ENCODE results near the gene RGPD5. TPM values are rescaled to one million over a fixed set of nuclear protein-coding genes. Genes with fewer than 3 reads are reported as not detected.
"Not testable (repeated sequence)": the region's sequence is repeated elsewhere in the genome, so short reads cannot be mapped to it uniquely, and the experiment has no call there.

The RGPD5 gene
- 5.7 and 14.5 TPM in 2 replicates for total RNA-seq (2014; rRNA removed; shearing (Covaris generic))
- polyA plus RNA-seq (2015; cell fraction: cytosol; rRNA removed): 6.3 and 8.2 TPM in 2 replicates
- 45.3 and 66.1 TPM in 2 replicates for polyA plus RNA-seq (2015; cell fraction: nucleus; rRNA removed)

DNA sequence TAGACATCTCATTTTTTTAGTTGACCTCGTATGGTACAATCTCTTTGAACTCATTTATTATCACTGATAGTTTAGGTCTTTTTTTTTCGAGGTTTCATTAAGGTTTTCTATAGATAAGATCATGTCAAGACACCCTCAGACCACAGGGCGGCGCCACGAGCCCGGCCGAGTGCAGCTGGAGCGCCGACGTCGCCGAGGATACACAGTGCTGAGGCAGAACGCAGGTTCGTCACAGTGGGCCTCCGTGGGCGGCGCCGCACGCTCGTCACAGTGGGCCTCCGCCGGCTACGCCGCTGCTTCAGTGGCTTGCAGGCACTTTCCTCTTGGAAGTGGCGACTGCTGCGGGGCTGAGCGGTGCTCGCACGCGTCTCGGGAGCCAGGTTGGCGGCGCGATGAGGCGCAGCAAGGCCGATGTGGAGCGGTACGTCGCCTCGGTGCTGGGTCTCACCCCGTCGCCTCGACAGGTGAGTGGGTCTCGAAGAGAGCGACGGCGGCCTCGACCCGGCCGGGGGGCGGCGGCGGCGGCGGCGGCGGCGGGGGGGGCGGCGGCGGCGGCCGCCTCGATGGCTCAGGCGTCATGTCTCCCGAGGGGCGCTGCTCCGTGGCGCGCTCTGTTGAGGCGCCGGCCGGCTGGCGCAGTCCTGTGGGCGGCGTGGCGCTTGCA is at the start of gene RGPD5:
RGPD5 (plus strand) TSS at position 232 of the 664 bp plus-strand sequence; CDS start at position 393, 161 bp downstream.
- not testable (repeated sequence) for DNase-seq (ENCODE audit: low read depth)

DNA sequence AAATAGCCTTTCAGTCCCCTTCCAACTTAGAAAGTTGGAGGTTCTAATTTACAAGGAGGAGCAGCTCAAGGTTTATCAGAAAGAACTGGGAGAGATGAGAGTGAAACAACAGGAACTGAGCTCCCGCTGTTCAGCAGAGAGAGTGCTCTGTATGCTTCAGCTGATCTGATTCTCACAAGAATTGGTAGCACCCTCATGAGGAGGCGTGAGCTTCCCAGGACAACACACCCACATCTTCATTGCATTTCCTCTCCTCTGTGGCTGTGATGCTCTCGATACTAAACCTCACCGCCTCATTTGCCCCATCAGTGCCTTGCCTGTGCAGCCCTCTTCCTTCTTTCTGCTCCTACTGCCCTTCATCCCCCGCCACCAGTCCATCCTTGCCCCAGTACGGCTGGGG is 42.5 kb upstream of the RGPD5 start:
- not testable (repeated sequence) for DNase-seq (ENCODE audit: low read depth)

DNA sequence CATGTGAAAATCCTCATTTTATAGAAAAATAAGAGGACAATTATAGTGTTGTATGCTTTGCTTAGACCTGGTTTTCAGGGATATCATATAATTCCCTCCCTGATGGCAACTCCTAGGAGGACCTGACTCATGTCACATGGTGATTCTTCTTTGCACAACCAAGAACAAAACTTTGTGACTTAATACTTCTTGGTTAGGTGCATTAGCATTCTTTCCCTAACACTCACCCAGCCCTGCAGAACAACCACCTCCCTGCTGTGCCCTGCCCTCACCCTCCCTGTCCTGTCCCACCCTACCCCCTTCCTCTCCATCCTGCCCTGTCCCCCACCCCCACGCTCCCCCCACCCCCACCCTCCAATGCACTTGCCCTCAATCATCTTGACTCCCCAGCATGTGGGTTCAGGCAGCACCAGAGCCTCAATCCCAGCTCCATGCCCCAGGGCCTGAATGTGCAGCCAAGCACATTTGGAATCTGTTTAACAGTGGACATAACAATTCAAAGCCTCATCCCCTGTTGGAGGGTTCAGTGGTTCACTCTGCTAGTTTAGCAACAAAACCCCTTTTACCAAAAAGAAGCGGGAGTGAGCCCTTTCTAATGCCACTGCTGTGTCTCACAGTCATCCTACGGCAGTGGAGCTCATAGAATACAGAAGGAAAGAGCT is 36.8 kb upstream of the RGPD5 start:
- not testable (repeated sequence) for DNase-seq (ENCODE audit: low read depth)

DNA sequence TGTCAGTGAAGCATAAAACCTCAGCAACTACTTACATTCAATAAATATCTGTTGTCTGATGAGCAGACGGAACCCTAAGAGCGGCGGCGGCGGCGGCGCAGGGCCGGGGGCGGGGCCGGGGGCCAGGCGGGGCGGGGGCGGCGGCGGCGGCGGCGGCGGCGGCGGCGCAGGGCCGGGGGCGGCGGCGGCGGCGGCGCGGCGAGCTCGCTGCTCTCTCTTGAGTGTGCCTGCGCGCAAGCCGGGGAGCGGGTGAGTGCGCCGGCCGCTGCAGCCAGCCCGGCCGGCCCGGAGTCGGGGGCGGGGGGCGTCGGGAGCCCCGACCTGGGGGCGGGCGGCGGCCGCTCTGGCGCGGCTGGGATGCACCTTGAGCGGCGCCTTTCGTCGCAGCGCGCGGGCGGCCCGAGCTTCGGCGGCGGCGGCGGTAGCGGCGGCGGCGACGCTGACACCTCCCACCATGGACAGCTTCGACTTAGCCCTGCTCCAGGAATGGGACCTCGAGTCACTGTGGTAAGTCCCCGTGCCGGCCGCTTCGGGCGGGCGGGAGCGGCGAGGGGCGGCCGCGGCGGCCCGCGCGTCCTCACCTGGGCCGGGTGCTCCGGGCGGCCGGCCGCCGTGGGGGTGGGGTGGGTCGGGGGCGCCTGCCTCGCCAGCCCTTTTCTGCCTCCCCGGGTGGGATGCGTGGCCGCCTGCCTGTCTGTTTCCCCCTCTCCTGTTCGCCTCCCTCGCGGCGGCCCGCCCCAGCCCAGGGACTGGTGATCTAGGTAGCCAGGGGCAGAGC is 33.7 kb upstream of the RGPD5 start:
- not testable (repeated sequence) for DNase-seq (ENCODE audit: low read depth)

GRCh38 chr2:109761043-109761454 is 33.1 kb upstream of the RGPD5 start:
- DNase-seq (ENCODE audit: low read depth): not testable (repeated sequence)

DNA sequence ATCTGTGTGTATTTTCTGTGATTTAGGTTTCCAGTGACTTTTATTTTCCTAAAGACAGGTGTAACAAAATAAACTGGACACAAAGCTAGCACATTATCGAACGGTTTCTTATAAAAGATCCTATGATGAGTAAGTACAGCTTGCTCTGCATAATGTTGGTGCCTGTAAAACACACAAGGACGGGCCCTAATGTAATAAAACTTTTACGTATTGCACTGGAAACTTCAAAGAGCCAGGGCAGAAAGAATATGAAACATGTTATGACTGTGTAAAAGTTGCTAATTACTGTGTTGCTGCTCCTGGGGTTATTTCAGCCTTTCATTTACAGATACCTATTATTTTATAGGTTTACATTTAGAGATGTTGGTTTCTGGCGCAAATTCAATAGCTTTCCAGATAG is 32.1 kb upstream of the RGPD5 start:
- not testable (repeated sequence) for DNase-seq (ENCODE audit: low read depth)

DNA sequence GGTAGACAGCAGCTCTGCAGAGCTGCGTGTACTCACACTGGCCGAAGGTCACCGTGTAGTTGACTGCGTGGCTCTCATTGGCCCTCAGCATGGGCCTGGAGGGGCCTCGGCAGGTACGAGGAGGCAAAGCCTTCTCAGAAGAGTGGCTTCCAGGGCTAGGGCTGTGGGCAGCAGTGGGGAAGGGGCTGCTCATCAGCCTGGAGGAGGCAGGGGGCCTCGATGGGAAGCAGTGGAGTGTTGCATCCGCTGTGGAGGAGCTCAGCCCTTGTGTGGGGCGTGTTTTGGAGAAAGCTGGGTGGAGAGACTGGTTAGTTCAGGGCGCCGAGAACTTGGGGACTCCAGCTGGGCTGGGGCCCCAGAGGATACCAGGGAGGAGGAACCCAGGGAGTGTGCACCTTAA is 28.0 kb upstream of the RGPD5 start:
- not testable (repeated sequence) for DNase-seq (ENCODE audit: low read depth)

- not testable (repeated sequence) for DNase-seq (ENCODE audit: low read depth)
Observed at GRCh38 chr2:109766886-109767578, 27.1 kb upstream of the RGPD5 start.

DNA sequence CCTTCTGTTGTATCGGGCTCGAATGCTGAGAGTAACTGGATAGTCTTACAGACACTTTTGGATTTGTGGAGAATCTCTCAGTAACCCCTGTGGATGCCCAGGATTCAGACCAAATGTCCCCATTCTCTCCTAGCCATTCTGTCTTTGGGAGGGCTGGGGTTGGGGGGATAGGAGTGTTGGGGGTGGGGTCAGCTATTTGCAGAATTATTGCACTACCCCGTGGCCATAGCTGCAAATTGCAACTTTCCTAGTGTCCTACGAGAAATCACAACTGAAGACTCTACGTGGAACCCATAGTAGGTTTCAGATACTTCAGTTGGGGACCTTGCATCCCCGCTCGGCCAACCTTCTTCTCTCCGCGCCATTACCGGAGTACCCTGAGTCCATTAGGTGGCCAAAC is 25.2 kb upstream of the RGPD5 start:
- not testable (repeated sequence) for DNase-seq (ENCODE audit: low read depth)

- not testable (repeated sequence) for DNase-seq (ENCODE audit: low read depth)
Observed at GRCh38 chr2:109779118-109779517, 15.0 kb upstream of the RGPD5 start.

- not testable (repeated sequence) for DNase-seq (ENCODE audit: low read depth)
Observed at GRCh38 chr2:109781147-109781816, 12.8 kb upstream of the RGPD5 start.

DNA sequence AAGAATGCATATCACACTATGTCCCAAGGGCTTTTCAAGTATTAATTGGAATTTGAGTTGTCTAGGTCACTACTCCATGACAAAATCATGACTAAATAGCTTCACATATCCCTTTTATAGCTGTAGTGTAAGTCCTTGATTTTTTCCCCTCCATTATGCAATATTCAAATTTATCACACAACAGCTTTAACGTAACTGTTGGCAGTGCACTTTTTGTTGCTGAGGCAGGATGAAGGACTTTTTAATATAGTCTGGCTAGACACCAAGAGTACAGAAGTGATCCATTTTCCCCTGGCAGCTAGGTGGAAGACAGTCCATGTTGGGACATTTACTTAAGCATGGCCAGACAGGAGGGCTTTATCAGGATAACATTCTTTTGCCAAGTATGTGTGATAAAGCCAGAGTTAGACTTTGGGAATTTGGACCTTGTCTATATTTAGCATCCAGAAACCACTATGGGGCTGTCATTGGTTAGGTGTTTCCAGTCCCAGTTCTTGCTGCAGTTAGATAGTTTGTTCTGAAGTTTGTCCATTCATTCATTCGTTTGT is 11.6 kb upstream of the RGPD5 start:
- not testable (repeated sequence) for DNase-seq (ENCODE audit: low read depth)

GRCh38 chr2:109791530-109792279 is 2.4 kb upstream of the RGPD5 start:
- DNase-seq (ENCODE audit: low read depth): not testable (repeated sequence)

DNA sequence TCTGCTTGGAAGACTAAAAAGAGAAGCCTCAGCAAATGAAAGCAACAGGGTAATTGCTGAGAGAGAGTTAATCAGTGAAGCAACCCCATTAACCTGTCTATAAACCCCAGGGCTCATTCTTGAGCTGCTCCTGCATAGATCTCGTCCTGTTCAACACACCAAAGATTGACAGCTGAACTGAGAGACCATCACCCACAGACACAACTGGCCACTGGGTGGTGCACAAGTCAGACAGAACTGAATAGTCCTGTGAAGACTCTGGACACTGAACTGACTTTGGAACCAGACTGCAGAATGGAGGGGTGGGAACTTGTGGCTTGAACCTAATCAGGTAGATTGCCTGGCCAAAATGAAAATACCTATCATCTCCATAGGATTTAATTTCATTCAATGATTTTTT is 1.4 kb upstream of the RGPD5 start:
- DNase-seq (ENCODE audit: low read depth): not testable (repeated sequence)

DNA sequence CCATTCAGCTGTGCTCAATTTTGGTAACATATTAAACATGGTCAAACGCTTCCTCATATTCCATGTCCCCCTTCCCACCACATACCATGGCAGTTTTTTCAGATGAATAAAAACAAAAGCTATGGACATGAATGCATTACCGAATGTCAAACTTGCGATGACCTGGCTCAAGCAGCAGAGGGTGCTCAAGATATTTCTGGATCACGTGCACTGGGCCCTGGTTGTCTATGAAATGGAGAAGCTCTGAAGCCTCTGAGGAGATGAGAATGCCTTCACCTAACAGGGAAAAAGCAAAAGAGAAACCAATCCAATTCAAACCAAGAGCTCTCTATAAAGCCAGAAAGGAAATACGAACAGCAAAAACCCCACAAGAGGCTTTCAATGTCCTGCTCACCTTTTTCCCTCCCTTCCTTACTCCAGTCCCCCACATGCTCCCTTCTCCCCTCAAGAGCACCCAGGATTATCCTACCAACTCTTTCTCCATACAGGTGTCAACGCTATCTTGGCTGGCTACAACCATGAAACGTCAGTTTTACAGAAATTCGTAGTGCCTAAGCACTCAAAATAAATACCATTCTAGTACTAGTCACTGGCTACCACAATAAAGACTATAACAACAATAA is 77.1 kb downstream of the RGPD5 start:
- DNase-seq (ENCODE audit: low read depth): not testable (repeated sequence)

GRCh38 chr2:109876625-109877024 is 82.5 kb downstream of the RGPD5 start:
- DNase-seq (ENCODE audit: low read depth): not testable (repeated sequence)

DNA sequence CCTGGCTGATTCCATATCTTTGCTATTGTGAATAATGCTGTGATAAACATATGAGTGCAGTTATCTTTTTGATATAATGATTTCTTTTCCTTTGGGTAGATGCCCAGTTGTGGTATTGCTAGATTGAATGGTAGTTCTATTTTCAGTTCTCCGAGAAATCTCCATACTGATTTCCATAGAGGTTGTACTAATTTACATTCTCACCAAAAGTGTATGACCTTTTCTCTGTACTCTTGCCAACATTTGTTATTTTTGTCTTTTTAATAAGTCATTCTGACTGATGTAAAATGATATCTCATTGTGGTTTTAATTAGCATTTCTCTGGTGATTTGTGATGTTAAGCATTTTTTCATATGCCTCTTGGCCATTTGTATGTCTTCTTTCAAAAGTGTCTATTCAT is 88.0 kb downstream of the RGPD5 start:
- DNase-seq (ENCODE audit: low read depth): not testable (repeated sequence)

- DNase-seq (ENCODE audit: low read depth): not testable (repeated sequence)
Observed at GRCh38 chr2:109888414-109888813, 94.3 kb downstream of the RGPD5 start.

- DNase-seq (ENCODE audit: low read depth): not testable (repeated sequence)
Observed at GRCh38 chr2:109889909-109890308, 95.8 kb downstream of the RGPD5 start.
